ENCODE results near the gene MCM6. TPM values are rescaled to one million over a fixed set of nuclear protein-coding genes. Genes with fewer than 3 reads are reported as not detected.

The MCM6 gene
- total RNA-seq, 1 donor from 2014 or later = 3.7 TPM

GRCh38 chr2:135790423-135790822 is 85.8 kb downstream of the MCM6 start:
- no peak for TF ChIP-seq CTCF (IDR thresholded peaks at IDR 0.05; ENCODE audit: insufficient read depth, low read length, severe bottlenecking)
- FAIRE-seq (no peak), DNase-seq (ENCODE audit: low read depth) (no peak)
- no peaks in the 10 kb centered on the region for H3K27me3 ChIP-seq (ENCODE audit: control insufficient read depth, insufficient read depth, low read length)
- no peak overlapping the region for H3K4me3 ChIP-seq (ENCODE audit: low read depth, low read length)
- peaks cover 1% of the 10 kb centered on the region for H3K36me3 ChIP-seq (ENCODE audit: control insufficient read depth, insufficient read depth, low read length)

Other genes with a start within 250 kb of the MCM6 start
- gene UBXN4, start 134.6 kb downstream of the MCM6 start, total RNA-seq = 36.6 and 56.1 TPM in 2 replicates
- under 0.01 TPM in 1 of 2 replicates, not detected in the other for gene LCT, start 39.3 kb downstream of the MCM6 start, total RNA-seq
- gene DARS1, start 109.2 kb upstream of the MCM6 start, total RNA-seq = 106 and 111 TPM in 2 replicates
- under 0.01 TPM in 1 of 2 replicates, not detected in the other for gene CXCR4, start 241.7 kb upstream of the MCM6 start, total RNA-seq

Data from bronchial epithelial cell (primary cell).